Panc1 (cell line): ENCODE data around the gene DCST2.

Experiments used
- SIN3A ChIP-seq: IDR thresholded peaks from 2 replicates; pipeline ENCODE4 v1.6.1; 2012; ENCODE audit warnings: low read depth, mild to moderate bottlenecking, low read length, moderate library complexity, borderline replicate concordance; ENCODE audit not compliant: insufficient read depth
- TF ChIP-seq, protein P1 (sequence below), 2 experiments: IDR thresholded peaks; 2 replicates each; pipeline ENCODE4 v1.6.1; 2011 to 2012; ENCODE audit warnings: low read depth in 2 of 2, control low read depth in 1 of 2, low read length in 1 of 2, mild to moderate bottlenecking in 1 of 2, moderate library complexity in 1 of 2; ENCODE audit not compliant: insufficient read depth in 1 of 2
- TF ChIP-seq, protein P2 (sequence below): fragments of 450-650 bp; IDR thresholded peaks from 2 replicates; pipeline ENCODE4 v1.5.1; 2017; ENCODE audit warnings: mild to moderate bottlenecking

DNA sequence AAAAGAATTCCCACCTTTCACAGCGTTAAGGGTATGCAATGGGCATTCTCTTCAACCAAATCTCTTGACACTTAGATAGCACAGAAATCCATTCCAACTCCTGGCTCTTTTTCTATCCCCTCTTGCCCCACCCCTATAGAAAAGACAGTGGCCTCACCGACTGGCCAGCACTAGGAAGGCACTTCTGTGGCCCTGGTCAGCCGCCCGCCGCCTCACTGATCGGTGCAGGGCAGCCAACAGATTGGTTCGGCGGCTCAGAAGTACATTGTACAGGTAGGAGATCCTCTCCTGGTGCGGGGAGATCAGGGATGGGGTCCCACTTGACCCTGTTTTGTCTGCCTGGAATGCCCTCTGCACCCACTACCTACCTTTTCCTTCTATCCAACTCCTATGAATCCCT lies 9.3 kb downstream of the DCST2 start:
- TF ChIP-seq, protein P1, sequence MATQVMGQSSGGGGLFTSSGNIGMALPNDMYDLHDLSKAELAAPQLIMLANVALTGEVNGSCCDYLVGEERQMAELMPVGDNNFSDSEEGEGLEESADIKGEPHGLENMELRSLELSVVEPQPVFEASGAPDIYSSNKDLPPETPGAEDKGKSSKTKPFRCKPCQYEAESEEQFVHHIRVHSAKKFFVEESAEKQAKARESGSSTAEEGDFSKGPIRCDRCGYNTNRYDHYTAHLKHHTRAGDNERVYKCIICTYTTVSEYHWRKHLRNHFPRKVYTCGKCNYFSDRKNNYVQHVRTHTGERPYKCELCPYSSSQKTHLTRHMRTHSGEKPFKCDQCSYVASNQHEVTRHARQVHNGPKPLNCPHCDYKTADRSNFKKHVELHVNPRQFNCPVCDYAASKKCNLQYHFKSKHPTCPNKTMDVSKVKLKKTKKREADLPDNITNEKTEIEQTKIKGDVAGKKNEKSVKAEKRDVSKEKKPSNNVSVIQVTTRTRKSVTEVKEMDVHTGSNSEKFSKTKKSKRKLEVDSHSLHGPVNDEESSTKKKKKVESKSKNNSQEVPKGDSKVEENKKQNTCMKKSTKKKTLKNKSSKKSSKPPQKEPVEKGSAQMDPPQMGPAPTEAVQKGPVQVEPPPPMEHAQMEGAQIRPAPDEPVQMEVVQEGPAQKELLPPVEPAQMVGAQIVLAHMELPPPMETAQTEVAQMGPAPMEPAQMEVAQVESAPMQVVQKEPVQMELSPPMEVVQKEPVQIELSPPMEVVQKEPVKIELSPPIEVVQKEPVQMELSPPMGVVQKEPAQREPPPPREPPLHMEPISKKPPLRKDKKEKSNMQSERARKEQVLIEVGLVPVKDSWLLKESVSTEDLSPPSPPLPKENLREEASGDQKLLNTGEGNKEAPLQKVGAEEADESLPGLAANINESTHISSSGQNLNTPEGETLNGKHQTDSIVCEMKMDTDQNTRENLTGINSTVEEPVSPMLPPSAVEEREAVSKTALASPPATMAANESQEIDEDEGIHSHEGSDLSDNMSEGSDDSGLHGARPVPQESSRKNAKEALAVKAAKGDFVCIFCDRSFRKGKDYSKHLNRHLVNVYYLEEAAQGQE (IDR thresholded peaks at IDR 0.05; ENCODE audit: insufficient read depth in 1 of 2, low read depth in 2 of 2, low read length in 1 of 2), result no peak
- TF ChIP-seq, protein P2, sequence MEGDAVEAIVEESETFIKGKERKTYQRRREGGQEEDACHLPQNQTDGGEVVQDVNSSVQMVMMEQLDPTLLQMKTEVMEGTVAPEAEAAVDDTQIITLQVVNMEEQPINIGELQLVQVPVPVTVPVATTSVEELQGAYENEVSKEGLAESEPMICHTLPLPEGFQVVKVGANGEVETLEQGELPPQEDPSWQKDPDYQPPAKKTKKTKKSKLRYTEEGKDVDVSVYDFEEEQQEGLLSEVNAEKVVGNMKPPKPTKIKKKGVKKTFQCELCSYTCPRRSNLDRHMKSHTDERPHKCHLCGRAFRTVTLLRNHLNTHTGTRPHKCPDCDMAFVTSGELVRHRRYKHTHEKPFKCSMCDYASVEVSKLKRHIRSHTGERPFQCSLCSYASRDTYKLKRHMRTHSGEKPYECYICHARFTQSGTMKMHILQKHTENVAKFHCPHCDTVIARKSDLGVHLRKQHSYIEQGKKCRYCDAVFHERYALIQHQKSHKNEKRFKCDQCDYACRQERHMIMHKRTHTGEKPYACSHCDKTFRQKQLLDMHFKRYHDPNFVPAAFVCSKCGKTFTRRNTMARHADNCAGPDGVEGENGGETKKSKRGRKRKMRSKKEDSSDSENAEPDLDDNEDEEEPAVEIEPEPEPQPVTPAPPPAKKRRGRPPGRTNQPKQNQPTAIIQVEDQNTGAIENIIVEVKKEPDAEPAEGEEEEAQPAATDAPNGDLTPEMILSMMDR, result no peak
- TF ChIP-seq SIN3A, result no peak
